BLaER1 treated with 17β-estradiol and CSF1 and Interleukin-3, amounts not matched to agents 10 nM and 100 nM (cell line): ENCODE results near the gene IST1.
A peak's percentile ranks its signal among the peaks of the same experiment; 100 is the strongest.

Experiments used
- H3K27ac ChIP-seq, 11 experiments: shearing (Covaris generic); formaldehyde crosslinking; 2 replicates each; pipeline ENCODE4 v1.8.1; 2022
- H3K27me3 ChIP-seq, 11 experiments: shearing (Covaris generic); formaldehyde crosslinking; 2 replicates each; pipeline ENCODE4 v1.8.1; 2022
- H3K36me3 ChIP-seq, 11 experiments: shearing (Covaris generic); formaldehyde crosslinking; 2 replicates each; pipeline ENCODE4 v1.8.1; 2022
- H3K4me1 ChIP-seq, 10 experiments: shearing (Covaris generic); formaldehyde crosslinking; 2 replicates each; pipeline ENCODE4 v1.8.1; 2022
- H3K4me2 ChIP-seq, 11 experiments: shearing (Covaris generic); formaldehyde crosslinking; 2 replicates each; pipeline ENCODE4 v1.8.1; 2022
- H3K4me3 ChIP-seq, 10 experiments: shearing (Covaris generic); formaldehyde crosslinking; 2 replicates each; pipeline ENCODE4 v1.8.1; 2022
- H3K9ac ChIP-seq, 11 experiments: shearing (Covaris generic); formaldehyde crosslinking; 2 replicates each; pipeline ENCODE4 v1.8.1; 2022
- H3K9me3 ChIP-seq, 11 experiments: shearing (Covaris generic); formaldehyde crosslinking; replicated peaks in 1 of 11; 2 replicates each; pipeline ENCODE4 v1.8.1; 2022
- H4K20me1 ChIP-seq, 11 experiments: shearing (Covaris generic); formaldehyde crosslinking; 2 replicates each; pipeline ENCODE4 v1.8.1; 2022
- Cebpa-rat ChIP-seq, 11 experiments: shearing (Covaris generic); IDR thresholded peaks; 2 replicates each; pipeline ENCODE4 v1.8.1; 2022

Gene IST1

GRCh38 chr16:71930013-71930563 is 34.8 kb downstream of the IST1 start:
- Histone ChIP-seq H3K9me3 (no peaks in the 10 kb centered on the region), H3K27me3 (no peaks in the 10 kb centered on the region), H3K4me2 (peak overlapping the region in 2 of 11 experiments; percentile 33 to 61; a peak in 3 of 22 replicates), H3K4me1 (peaks cover 0 to 51% (median 11%) of the 10 kb centered on the region in 10 experiments; a peak in 13 of 20 replicates), H3K27ac (no peak overlapping the region), H4K20me1 (peaks cover 82 to 100% (median 98%) of the 10 kb centered on the region in 11 experiments), H3K9ac (no peak overlapping the region), H3K4me3 (no peak overlapping the region), H3K36me3 (peaks cover 91 to 100% (median 98%) of the 10 kb centered on the region in 11 experiments)
- no peak for TF ChIP-seq Cebpa-rat (IDR thresholded peaks at IDR 0.05)

- Histone ChIP-seq H3K4me3 (no peak overlapping the region), H3K4me2 (peak overlapping the region in 3 of 11 experiments; percentile 37 to 61 (median 58); a peak in 6 of 22 replicates), H3K4me1 (peaks cover 0 to 51% (median 11%) of the 10 kb centered on the region in 10 experiments; a peak in 13 of 20 replicates), H3K27me3 (no peaks in the 10 kb centered on the region), H3K27ac (no peak overlapping the region), H4K20me1 (peaks cover 81 to 99% (median 92%) of the 10 kb centered on the region in 11 experiments), H3K9me3 (no peaks in the 10 kb centered on the region), H3K36me3 (peaks cover 84 to 100% (median 94%) of the 10 kb centered on the region in 11 experiments), H3K9ac (no peak overlapping the region)
- no peak for TF ChIP-seq Cebpa-rat (IDR thresholded peaks at IDR 0.05)
Measured at GRCh38 chr16:71931001-71931400, 35.7 kb downstream of the IST1 start.

GRCh38 chr16:71931599-71931998 is 36.3 kb downstream of the IST1 start:
- Histone ChIP-seq H4K20me1 (peaks cover 77 to 93% (median 86%) of the 10 kb centered on the region in 11 experiments), H3K9me3 (no peaks in the 10 kb centered on the region; a peak in 1 of 22 replicates), H3K4me3 (no peak overlapping the region), H3K9ac (no peak overlapping the region), H3K27me3 (no peaks in the 10 kb centered on the region), H3K4me1 (peaks cover 0 to 48% (median 8%) of the 10 kb centered on the region in 10 experiments; a peak in 12 of 20 replicates), H3K36me3 (peaks cover 78 to 94% (median 88%) of the 10 kb centered on the region in 11 experiments), H3K27ac (no peak overlapping the region), H3K4me2 (peak overlapping the region in 3 of 11 experiments; percentile 37 to 61 (median 58); a peak in 6 of 22 replicates)
- no peak for TF ChIP-seq Cebpa-rat (IDR thresholded peaks at IDR 0.05)

GRCh38 chr16:71933017-71933416 is 37.7 kb downstream of the IST1 start:
- Histone ChIP-seq H3K9ac (no peak overlapping the region), H3K27ac (no peak overlapping the region), H4K20me1 (peaks cover 63 to 79% (median 72%) of the 10 kb centered on the region in 11 experiments), H3K4me1 (peaks cover 0 to 43% (median 0%) of the 10 kb centered on the region in 10 experiments; a peak in 7 of 20 replicates), H3K9me3 (peaks cover 4 to 14% (median 7%) of the 10 kb centered on the region in 11 experiments), H3K36me3 (peaks cover 66 to 85% (median 78%) of the 10 kb centered on the region in 11 experiments), H3K27me3 (no peaks in the 10 kb centered on the region), H3K4me2 (no peak overlapping the region), H3K4me3 (no peak overlapping the region)
- no peak for TF ChIP-seq Cebpa-rat (IDR thresholded peaks at IDR 0.05)

- Histone ChIP-seq H4K20me1 (peaks cover 52 to 68% (median 61%) of the 10 kb centered on the region in 11 experiments; a peak in 21 of 22 replicates), H3K9ac (no peak overlapping the region), H3K4me2 (no peak overlapping the region), H3K27me3 (no peaks in the 10 kb centered on the region), H3K4me1 (peaks cover 0 to 33% (median 0%) of the 10 kb centered on the region in 10 experiments; a peak in 6 of 20 replicates), H3K4me3 (no peak overlapping the region), H3K27ac (no peak overlapping the region), H3K9me3 (peaks cover 15 to 24% (median 18%) of the 10 kb centered on the region in 11 experiments), H3K36me3 (peaks cover 59 to 85% (median 69%) of the 10 kb centered on the region in 11 experiments)
- no peak for TF ChIP-seq Cebpa-rat (IDR thresholded peaks at IDR 0.05)
Measured at GRCh38 chr16:71933913-71934695, 38.8 kb downstream of the IST1 start.

GRCh38 chr16:71937868-71938510 is 42.7 kb downstream of the IST1 start:
- no peaks in the 10 kb centered on the region for H3K27me3 ChIP-seq
- H3K36me3 ChIP-seq, result peaks cover 23 to 46% (median 35%) of the 10 kb centered on the region in 11 experiments; a peak in 21 of 22 replicates
- H3K27ac ChIP-seq, result no peak overlapping the region
- no peak overlapping the region for H3K4me2 ChIP-seq
- peaks cover 0 to under 1% (median 0%) of the 10 kb centered on the region in 10 experiments; a peak in 2 of 20 replicates for H3K4me1 ChIP-seq
- H3K9me3 ChIP-seq, result peaks cover 15 to 25% (median 19%) of the 10 kb centered on the region in 11 experiments
- TF ChIP-seq Cebpa-rat (IDR thresholded peaks at IDR 0.05), result no peak
- H4K20me1 ChIP-seq, result peaks cover 13 to 29% (median 22%) of the 10 kb centered on the region in 11 experiments; a peak in 19 of 22 replicates
- H3K9ac ChIP-seq, result no peak overlapping the region
- H3K4me3 ChIP-seq, result no peak overlapping the region

- H3K36me3 ChIP-seq, result peaks cover 0 to 2% (median 0%) of the 10 kb centered on the region in 11 experiments; a peak in 1 of 22 replicates
- H3K27ac ChIP-seq, result no peak overlapping the region
- H3K27me3 ChIP-seq, result no peaks in the 10 kb centered on the region
- H3K4me3 ChIP-seq, result no peak overlapping the region
- TF ChIP-seq Cebpa-rat (IDR thresholded peaks at IDR 0.05), result no peak
- no peaks in the 10 kb centered on the region for H4K20me1 ChIP-seq
- peak overlapping the region; percentile 30 to 87 (median 41); a peak in 19 of 22 replicates for H3K4me2 ChIP-seq
- H3K9ac ChIP-seq, result no peak overlapping the region
- H3K9me3 ChIP-seq, result peaks cover 1 to 4% (median 3%) of the 10 kb centered on the region in 11 experiments; a peak in 21 of 22 replicates
- peaks cover 11 to 26% (median 13%) of the 10 kb centered on the region in 10 experiments for H3K4me1 ChIP-seq
Measured at GRCh38 chr16:71943887-71944286, 48.6 kb downstream of the IST1 start.

- no peak for TF ChIP-seq Cebpa-rat (IDR thresholded peaks at IDR 0.05)
Measured at GRCh38 chr16:71945616-71946015, 50.3 kb downstream of the IST1 start.

More at GRCh38 chr16:71945616-71946015, 50.3 kb downstream of the IST1 start:
- Histone ChIP-seq H4K20me1 (no peaks in the 10 kb centered on the region), H3K4me3 (no peak overlapping the region), H3K27me3 (no peaks in the 10 kb centered on the region), H3K9ac (no peak overlapping the region), H3K4me2 (peak overlapping the region in 2 of 11 experiments; percentile 21 to 27; a peak in 3 of 22 replicates), H3K27ac (no peak overlapping the region), H3K36me3 (no peaks in the 10 kb centered on the region), H3K4me1 (peaks cover 11 to 26% (median 13%) of the 10 kb centered on the region in 10 experiments), H3K9me3 (no peaks in the 10 kb centered on the region)
